Tibial artery (tissue), 4 donors: ENCODE measurements around the gene CEP72.

Experiments used
- DNase-seq, 2 donors: peaks; one replicate each; pipeline ENCODE4 v3.0.0-alpha.2; 2019
- H3K27ac ChIP-seq, 2 donors: fragments of 200-600 bp; sonication (generic) in 1 of 2; 1 replicate in 1 of 2; 2 replicates in 1 of 2; pipeline ENCODE4 v1.5.1; 2018 to 2019; ENCODE audit warnings: mild to moderate bottlenecking in 1 of 2
- H3K27me3 ChIP-seq, 2 donors: fragments of 200-600 bp; sonication (generic) in 1 of 2; one replicate each; pipeline versions ENCODE4 v1.5.1 to v1.6.0; 2016 to 2019
- H3K36me3 ChIP-seq, 3 donors: fragments of 200-600 bp; sonication (generic) in 2 of 3; one replicate each; pipeline ENCODE4 v1.5.1; 2016 to 2019; ENCODE audit warnings: mild to moderate bottlenecking in 2 of 3
- H3K4me1 ChIP-seq, 4 donors: fragments of 200-600 bp; sonication (generic) in 2 of 4; 1 replicate in 3 of 4; 2 replicates in 1 of 4; pipeline ENCODE4 v1.5.1; 2016 to 2019
- H3K4me3 ChIP-seq, 2 donors: fragments of 200-600 bp; sonication (generic) in 1 of 2; 1 replicate in 1 of 2; 2 replicates in 1 of 2; pipeline ENCODE4 v1.5.1; 2018 to 2019; ENCODE audit warnings: mild to moderate bottlenecking in 2 of 2
- H3K9me3 ChIP-seq, 3 donors: fragments of 200-600 bp; sonication (generic) in 1 of 3; one replicate each; pipeline ENCODE4 v1.5.1; 2016 to 2019
- intact Hi-C: fragments of 100-400 bp; cut with DNase I; formaldehyde crosslinking; loops from one replicate; pipeline ENCODE4 v1.15.0; 2023; ENCODE audit warnings: low total_unique reads
- TF ChIP-seq, protein P1 (sequence below), 2 experiments: fragments of 200-600 bp in 1 of 2; fragments of 450-650 bp in 1 of 2; IDR thresholded peaks; one replicate each; pipeline ENCODE4 v1.5.1; 2017 to 2019; ENCODE audit warnings: antibody characterized with exemption in 2 of 2, mild to moderate bottlenecking in 1 of 2, moderate library complexity in 1 of 2

Gene CEP72, protein sequence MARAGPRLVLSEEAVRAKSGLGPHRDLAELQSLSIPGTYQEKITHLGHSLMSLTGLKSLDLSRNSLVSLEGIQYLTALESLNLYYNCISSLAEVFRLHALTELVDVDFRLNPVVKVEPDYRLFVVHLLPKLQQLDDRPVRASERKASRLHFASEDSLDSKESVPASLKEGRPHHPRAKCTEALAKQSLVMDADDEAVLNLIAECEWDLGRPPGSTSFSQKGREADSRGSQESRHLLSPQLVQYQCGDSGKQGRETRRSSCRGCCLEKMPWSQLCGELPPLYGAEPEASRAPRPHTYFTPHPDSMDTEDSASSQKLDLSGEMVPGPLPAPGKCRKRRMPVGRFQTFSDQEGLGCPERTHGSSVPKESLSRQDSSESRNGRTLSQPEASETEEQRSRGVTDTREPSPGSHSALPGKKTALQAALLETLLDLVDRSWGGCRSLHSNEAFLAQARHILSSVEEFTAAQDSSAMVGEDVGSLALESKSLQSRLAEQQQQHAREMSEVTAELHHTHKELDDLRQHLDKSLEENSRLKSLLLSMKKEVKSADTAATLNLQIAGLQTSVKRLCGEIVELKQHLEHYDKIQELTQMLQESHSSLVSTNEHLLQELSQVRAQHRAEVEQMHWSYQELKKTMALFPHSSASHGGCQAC

DNA sequence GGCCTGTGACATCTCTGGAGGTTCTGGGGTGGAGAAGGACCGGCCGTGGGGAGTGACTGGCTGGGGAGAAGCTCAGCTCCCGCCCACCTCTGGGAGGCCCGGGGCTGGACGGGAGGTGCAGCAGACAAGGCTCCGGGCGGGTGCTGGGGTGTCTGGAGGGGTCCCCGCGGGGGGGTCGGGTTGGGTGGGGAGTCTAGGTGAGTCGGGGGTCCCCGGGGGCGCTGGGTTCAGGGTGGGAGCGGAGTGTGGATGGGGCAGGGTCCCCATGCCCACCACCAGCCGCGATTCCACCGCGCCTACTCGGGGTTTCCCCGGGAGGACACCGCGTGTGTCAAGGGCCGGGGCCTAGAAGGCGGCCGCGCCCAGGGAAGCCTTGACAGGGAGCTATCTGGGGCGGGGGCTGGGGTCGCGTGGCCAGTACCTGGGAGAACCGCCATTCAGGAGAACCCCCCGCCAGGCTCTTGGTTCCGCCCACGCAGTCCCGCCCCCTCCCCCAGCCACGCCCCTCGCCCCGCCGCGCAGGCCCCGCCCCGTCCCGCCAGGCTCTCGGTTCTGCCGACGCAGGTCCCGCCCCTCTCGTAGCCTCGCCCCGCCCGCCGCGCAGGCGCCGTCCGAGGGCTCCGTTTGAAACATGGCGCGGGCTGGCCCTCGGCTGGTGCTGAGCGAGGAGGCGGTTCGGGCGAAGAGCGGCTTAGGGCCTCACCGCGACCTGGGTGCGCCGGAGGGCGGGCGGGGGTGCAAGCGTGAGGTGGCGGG lies at the start of gene CEP72:
Gene CEP72, plus strand, starts transcription at position 610 of the 756 bp plus-strand sequence. Its CDS starts 22 bp downstream, at position 632.
- no peaks in the 10 kb centered on the region for H3K9me3 ChIP-seq
- peak within 1 kb of the TSS; percentile 14 to 32 for H3K27ac ChIP-seq
- TF ChIP-seq, protein P1, sequence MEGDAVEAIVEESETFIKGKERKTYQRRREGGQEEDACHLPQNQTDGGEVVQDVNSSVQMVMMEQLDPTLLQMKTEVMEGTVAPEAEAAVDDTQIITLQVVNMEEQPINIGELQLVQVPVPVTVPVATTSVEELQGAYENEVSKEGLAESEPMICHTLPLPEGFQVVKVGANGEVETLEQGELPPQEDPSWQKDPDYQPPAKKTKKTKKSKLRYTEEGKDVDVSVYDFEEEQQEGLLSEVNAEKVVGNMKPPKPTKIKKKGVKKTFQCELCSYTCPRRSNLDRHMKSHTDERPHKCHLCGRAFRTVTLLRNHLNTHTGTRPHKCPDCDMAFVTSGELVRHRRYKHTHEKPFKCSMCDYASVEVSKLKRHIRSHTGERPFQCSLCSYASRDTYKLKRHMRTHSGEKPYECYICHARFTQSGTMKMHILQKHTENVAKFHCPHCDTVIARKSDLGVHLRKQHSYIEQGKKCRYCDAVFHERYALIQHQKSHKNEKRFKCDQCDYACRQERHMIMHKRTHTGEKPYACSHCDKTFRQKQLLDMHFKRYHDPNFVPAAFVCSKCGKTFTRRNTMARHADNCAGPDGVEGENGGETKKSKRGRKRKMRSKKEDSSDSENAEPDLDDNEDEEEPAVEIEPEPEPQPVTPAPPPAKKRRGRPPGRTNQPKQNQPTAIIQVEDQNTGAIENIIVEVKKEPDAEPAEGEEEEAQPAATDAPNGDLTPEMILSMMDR (IDR thresholded peaks at IDR 0.05), result no peak
- H3K27me3 ChIP-seq, result peaks cover 0 to 16% of the 10 kb centered on the region in 2 donors
- H3K36me3 ChIP-seq, result no peaks in the 10 kb centered on the region
- intact Hi-C loops, result loop anchor here (10.0 kb wide), 1 partner anchor 1183 kb away; the partner anchor contains the start of gene MRPL36
- peaks cover 0 to 25% (median 9%) of the 10 kb centered on the region in 4 donors for H3K4me1 ChIP-seq
- H3K4me3 ChIP-seq, result peak within 1 kb of the TSS; percentile 69 to 77
- DNase-seq, result peak; percentile 80 to 94

DNA sequence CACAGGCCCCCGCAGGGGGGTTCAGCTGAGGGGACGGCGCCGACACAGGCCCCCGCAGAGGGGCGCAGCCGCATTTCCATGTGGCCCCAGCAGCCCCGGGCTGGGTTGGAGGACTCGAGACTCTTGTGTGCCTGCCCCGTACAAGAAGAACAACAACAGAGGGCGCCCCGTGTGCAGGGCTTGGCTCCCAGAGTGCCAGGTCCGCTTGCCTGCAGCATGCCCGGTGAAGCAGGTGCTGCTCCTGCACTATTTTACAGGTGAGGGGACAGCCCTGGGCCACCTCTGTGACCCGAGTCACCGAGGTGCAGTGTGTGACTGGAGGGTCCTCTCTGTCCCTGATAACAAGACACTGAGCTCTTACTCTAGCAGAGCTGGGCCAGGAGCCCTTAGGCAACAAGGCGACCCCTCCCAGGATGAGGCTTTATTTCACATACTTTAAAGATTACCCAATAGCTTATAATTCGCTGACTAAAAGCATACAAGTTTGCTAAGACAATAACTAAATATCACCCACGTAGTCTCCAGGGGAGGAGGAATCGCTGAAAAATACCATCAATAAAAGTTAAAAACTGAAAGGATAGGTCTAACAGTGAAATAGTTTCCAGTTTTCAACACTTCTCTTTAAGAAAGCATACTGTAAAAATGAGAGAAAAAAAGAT lies 46.2 kb upstream of the CEP72 start:
- TF ChIP-seq, protein P1 (IDR thresholded peaks at IDR 0.05), result no peak
- no peaks in the 10 kb centered on the region for H3K4me1 ChIP-seq
- H3K27me3 ChIP-seq, result peaks cover 0 to 38% of the 10 kb centered on the region in 2 donors
- no peaks in the 10 kb centered on the region for H3K9me3 ChIP-seq
- H3K27ac ChIP-seq, result no peak overlapping the region
- DNase-seq, result peak in 1 of 2 donors; percentile 65
- intact Hi-C loops, result loop anchor here (5.0 kb wide), 1 partner anchor 651 kb away; no protein-coding TSS in a partner anchor
- H3K36me3 ChIP-seq, result no peaks in the 10 kb centered on the region
- no peak overlapping the region for H3K4me3 ChIP-seq

DNA sequence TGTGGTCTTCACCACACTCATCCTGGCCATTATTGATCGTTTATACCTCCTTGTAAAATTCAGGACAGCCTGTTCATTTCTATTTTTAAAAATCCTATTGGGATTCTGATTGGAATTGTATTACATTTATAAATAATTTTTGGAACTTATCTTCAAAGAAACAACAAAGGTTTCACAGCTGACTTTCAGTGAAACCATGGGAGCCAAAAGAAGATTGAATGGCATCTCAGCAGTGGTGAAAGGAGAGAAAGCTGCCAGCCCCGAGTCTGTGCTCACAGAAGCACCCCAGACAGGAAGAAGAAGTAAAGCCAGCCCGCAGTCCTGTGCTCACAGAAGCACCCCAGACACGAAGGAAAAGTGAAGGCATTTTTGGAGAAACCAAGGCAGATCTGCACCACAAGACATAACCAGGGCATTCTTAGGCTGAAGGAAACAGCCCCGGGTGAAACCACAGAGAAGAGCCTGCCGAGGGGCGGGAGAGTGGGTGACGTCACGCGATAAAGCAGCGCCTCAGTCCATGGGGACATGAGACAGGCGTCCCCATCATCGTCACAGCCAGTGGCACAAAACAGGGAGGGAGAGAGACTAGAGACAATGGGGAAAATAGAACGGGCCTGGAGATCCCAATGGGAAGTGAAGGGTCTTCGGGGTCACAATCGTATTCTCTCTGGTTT lies 45.4 kb upstream of the CEP72 start:
- no peak overlapping the region for H3K27ac ChIP-seq
- TF ChIP-seq, protein P1 (IDR thresholded peaks at IDR 0.05), result no peak
- no peaks in the 10 kb centered on the region for H3K4me1 ChIP-seq
- H3K36me3 ChIP-seq, result no peaks in the 10 kb centered on the region
- DNase-seq, result no peak
- intact Hi-C loops, result loop anchor here (5.0 kb wide), 1 partner anchor 651 kb away; no protein-coding TSS in a partner anchor
- H3K4me3 ChIP-seq, result no peak overlapping the region
- no peaks in the 10 kb centered on the region for H3K9me3 ChIP-seq
- H3K27me3 ChIP-seq, result peaks cover 0 to 35% of the 10 kb centered on the region in 2 donors

DNA sequence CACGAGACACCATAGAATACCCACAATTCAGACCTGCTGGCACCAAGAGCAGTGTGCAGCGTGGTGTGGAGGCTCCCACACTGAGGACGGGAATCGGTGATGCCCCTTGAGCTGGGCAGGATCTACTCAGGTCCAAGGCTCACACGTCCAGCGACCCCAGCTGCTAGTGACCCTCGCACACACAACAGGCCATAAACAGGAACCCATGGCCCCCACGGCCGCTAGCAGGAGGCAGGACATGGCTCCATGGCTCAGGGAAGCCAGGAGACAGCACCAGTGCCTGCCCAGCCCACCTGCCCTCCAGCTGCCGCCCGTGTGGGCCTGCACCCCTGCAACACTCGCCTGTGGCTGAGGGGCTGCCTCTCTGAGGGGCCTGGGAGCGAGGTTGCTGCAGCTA lies 44.5 kb upstream of the CEP72 start:
- intact Hi-C loops, result loop anchor here (5.0 kb wide), 1 partner anchor 650 kb away; no protein-coding TSS in a partner anchor
- Histone ChIP-seq H3K9me3 (no peaks in the 10 kb centered on the region), H3K27ac (no peak overlapping the region), H3K4me1 (no peaks in the 10 kb centered on the region), H3K36me3 (no peaks in the 10 kb centered on the region), H3K27me3 (peaks cover 0 to 36% of the 10 kb centered on the region in 2 donors), H3K4me3 (no peak overlapping the region)
- TF ChIP-seq, protein P1 (IDR thresholded peaks at IDR 0.05), result no peak
- DNase-seq, result no peak
